GM23338 (cell line): Measurements from ENCODE around the gene STX1A.

Source experiments
- CREB1 ChIP-seq: fragments of 250-450 bp; sonication (Bioruptor Pico); IDR thresholded peaks from 2 replicates; pipeline ENCODE4 v1.5.0; 2020; ENCODE audit warnings: low read depth, mild to moderate bottlenecking, moderate library complexity
- ETS1 ChIP-seq: IDR thresholded peaks from 2 replicates; pipeline ENCODE4 v1.6.1; 2016; ENCODE audit warnings: antibody characterized with exemption
- EZH2 ChIP-seq: fragments of 200-600 bp; sonication (generic); IDR thresholded peaks from one replicate; pipeline ENCODE4 v1.8.0; 2017; ENCODE audit warnings: antibody characterized with exemption, mild to moderate bottlenecking, low read depth; ENCODE audit not compliant: unreplicated experiment
- EZH2phosphoT487 ChIP-seq: fragments of 200-600 bp; sonication (generic); IDR thresholded peaks from one replicate; pipeline ENCODE4 v1.8.1; 2018; ENCODE audit warnings: antibody characterized with exemption; ENCODE audit not compliant: unreplicated experiment
- JUNB ChIP-seq: IDR thresholded peaks from one replicate; pipeline ENCODE4 v1.6.1; 2016; ENCODE audit warnings: antibody characterized with exemption; ENCODE audit not compliant: unreplicated experiment
- NANOG ChIP-seq: IDR thresholded peaks from 2 replicates; pipeline ENCODE4 v1.6.1; 2016; ENCODE audit warnings: antibody characterized with exemption, borderline replicate concordance
- POLR2AphosphoS5 ChIP-seq: IDR thresholded peaks from 2 replicates; pipeline ENCODE4 v1.6.1; 2016; ENCODE audit warnings: antibody characterized with exemption, low read depth
- STAT1 ChIP-seq: IDR thresholded peaks from one replicate; pipeline ENCODE4 v1.6.1; 2016; ENCODE audit warnings: antibody characterized with exemption; ENCODE audit not compliant: unreplicated experiment
- ZNF114 ChIP-seq: fragments of 250-450 bp; sonication (Bioruptor Pico); IDR thresholded peaks from 2 replicates; pipeline ENCODE4 v1.5.0; 2020; ENCODE audit warnings: mild to moderate bottlenecking, moderate library complexity
- ZNF331 ChIP-seq: fragments of 250-450 bp; sonication (Bioruptor Pico); IDR thresholded peaks from 2 replicates; pipeline ENCODE4 v1.5.0; 2020; ENCODE audit warnings: low read depth, mild to moderate bottlenecking, moderate library complexity
- TF ChIP-seq, protein P1 (sequence below), 2 experiments: fragments of 200-600 bp in 1 of 2; sonication (generic) in 1 of 2; conservative IDR thresholded peaks; 2 replicates each; pipeline versions ENCODE4 v1.5.1 to v1.6.1; 2016 to 2017; ENCODE audit warnings: antibody characterized with exemption in 2 of 2, low read depth in 2 of 2, mild to moderate bottlenecking in 2 of 2, moderate library complexity in 1 of 2
- TF ChIP-seq, protein P2 (sequence below): IDR thresholded peaks from one replicate; pipeline ENCODE4 v1.6.1; 2018; ENCODE audit warnings: antibody characterized with exemption; ENCODE audit not compliant: unreplicated experiment
- TF ChIP-seq, protein P3 (sequence below): fragments of 250-450 bp; sonication (Bioruptor Pico); IDR thresholded peaks from 2 replicates; pipeline ENCODE4 v1.5.0; 2020; ENCODE audit warnings: mild to moderate bottlenecking, moderate library complexity

DNA sequence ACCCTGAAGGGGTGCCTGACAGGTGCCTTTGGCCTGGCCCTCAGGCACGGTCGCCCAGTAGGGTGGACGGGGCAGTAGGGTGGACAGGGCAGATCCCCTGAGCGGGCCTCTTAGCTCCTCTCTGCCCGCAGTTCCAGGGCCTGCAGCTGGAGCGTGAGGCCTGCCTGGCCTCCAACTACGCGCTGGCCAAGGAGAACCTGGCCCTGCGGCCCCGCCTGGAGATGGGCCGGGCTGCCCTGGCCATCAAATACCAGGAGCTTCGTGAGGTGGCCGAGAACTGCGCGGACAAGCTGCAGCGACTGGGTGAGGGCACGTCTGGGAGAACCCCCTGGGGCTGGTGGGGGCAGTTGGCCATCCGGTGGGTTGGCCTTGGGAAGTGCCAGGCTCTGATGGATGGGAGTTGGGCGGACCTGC, 50.2 kb downstream of the STX1A start:
- TF ChIP-seq, protein P1, sequence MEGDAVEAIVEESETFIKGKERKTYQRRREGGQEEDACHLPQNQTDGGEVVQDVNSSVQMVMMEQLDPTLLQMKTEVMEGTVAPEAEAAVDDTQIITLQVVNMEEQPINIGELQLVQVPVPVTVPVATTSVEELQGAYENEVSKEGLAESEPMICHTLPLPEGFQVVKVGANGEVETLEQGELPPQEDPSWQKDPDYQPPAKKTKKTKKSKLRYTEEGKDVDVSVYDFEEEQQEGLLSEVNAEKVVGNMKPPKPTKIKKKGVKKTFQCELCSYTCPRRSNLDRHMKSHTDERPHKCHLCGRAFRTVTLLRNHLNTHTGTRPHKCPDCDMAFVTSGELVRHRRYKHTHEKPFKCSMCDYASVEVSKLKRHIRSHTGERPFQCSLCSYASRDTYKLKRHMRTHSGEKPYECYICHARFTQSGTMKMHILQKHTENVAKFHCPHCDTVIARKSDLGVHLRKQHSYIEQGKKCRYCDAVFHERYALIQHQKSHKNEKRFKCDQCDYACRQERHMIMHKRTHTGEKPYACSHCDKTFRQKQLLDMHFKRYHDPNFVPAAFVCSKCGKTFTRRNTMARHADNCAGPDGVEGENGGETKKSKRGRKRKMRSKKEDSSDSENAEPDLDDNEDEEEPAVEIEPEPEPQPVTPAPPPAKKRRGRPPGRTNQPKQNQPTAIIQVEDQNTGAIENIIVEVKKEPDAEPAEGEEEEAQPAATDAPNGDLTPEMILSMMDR (conservative IDR thresholded peaks at IDR 0.05; ENCODE audit: low read depth in 2 of 2), result no peak
- no peak for TF ChIP-seq EZH2
- TF ChIP-seq EZH2phosphoT487, result no peak
- TF ChIP-seq, protein P2, sequence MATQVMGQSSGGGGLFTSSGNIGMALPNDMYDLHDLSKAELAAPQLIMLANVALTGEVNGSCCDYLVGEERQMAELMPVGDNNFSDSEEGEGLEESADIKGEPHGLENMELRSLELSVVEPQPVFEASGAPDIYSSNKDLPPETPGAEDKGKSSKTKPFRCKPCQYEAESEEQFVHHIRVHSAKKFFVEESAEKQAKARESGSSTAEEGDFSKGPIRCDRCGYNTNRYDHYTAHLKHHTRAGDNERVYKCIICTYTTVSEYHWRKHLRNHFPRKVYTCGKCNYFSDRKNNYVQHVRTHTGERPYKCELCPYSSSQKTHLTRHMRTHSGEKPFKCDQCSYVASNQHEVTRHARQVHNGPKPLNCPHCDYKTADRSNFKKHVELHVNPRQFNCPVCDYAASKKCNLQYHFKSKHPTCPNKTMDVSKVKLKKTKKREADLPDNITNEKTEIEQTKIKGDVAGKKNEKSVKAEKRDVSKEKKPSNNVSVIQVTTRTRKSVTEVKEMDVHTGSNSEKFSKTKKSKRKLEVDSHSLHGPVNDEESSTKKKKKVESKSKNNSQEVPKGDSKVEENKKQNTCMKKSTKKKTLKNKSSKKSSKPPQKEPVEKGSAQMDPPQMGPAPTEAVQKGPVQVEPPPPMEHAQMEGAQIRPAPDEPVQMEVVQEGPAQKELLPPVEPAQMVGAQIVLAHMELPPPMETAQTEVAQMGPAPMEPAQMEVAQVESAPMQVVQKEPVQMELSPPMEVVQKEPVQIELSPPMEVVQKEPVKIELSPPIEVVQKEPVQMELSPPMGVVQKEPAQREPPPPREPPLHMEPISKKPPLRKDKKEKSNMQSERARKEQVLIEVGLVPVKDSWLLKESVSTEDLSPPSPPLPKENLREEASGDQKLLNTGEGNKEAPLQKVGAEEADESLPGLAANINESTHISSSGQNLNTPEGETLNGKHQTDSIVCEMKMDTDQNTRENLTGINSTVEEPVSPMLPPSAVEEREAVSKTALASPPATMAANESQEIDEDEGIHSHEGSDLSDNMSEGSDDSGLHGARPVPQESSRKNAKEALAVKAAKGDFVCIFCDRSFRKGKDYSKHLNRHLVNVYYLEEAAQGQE, result no peak
- TF ChIP-seq POLR2AphosphoS5, result no peak
- TF ChIP-seq ETS1, result no peak
- TF ChIP-seq CREB1 (CRISPR knock-in tag), result no peak
- no peak for TF ChIP-seq ZNF114 (CRISPR knock-in tag)
- TF ChIP-seq NANOG, result no peak
- TF ChIP-seq STAT1, result no peak
- no peak for TF ChIP-seq JUNB
- no peak for TF ChIP-seq ZNF331 (CRISPR knock-in tag)
- TF ChIP-seq, protein P3, sequence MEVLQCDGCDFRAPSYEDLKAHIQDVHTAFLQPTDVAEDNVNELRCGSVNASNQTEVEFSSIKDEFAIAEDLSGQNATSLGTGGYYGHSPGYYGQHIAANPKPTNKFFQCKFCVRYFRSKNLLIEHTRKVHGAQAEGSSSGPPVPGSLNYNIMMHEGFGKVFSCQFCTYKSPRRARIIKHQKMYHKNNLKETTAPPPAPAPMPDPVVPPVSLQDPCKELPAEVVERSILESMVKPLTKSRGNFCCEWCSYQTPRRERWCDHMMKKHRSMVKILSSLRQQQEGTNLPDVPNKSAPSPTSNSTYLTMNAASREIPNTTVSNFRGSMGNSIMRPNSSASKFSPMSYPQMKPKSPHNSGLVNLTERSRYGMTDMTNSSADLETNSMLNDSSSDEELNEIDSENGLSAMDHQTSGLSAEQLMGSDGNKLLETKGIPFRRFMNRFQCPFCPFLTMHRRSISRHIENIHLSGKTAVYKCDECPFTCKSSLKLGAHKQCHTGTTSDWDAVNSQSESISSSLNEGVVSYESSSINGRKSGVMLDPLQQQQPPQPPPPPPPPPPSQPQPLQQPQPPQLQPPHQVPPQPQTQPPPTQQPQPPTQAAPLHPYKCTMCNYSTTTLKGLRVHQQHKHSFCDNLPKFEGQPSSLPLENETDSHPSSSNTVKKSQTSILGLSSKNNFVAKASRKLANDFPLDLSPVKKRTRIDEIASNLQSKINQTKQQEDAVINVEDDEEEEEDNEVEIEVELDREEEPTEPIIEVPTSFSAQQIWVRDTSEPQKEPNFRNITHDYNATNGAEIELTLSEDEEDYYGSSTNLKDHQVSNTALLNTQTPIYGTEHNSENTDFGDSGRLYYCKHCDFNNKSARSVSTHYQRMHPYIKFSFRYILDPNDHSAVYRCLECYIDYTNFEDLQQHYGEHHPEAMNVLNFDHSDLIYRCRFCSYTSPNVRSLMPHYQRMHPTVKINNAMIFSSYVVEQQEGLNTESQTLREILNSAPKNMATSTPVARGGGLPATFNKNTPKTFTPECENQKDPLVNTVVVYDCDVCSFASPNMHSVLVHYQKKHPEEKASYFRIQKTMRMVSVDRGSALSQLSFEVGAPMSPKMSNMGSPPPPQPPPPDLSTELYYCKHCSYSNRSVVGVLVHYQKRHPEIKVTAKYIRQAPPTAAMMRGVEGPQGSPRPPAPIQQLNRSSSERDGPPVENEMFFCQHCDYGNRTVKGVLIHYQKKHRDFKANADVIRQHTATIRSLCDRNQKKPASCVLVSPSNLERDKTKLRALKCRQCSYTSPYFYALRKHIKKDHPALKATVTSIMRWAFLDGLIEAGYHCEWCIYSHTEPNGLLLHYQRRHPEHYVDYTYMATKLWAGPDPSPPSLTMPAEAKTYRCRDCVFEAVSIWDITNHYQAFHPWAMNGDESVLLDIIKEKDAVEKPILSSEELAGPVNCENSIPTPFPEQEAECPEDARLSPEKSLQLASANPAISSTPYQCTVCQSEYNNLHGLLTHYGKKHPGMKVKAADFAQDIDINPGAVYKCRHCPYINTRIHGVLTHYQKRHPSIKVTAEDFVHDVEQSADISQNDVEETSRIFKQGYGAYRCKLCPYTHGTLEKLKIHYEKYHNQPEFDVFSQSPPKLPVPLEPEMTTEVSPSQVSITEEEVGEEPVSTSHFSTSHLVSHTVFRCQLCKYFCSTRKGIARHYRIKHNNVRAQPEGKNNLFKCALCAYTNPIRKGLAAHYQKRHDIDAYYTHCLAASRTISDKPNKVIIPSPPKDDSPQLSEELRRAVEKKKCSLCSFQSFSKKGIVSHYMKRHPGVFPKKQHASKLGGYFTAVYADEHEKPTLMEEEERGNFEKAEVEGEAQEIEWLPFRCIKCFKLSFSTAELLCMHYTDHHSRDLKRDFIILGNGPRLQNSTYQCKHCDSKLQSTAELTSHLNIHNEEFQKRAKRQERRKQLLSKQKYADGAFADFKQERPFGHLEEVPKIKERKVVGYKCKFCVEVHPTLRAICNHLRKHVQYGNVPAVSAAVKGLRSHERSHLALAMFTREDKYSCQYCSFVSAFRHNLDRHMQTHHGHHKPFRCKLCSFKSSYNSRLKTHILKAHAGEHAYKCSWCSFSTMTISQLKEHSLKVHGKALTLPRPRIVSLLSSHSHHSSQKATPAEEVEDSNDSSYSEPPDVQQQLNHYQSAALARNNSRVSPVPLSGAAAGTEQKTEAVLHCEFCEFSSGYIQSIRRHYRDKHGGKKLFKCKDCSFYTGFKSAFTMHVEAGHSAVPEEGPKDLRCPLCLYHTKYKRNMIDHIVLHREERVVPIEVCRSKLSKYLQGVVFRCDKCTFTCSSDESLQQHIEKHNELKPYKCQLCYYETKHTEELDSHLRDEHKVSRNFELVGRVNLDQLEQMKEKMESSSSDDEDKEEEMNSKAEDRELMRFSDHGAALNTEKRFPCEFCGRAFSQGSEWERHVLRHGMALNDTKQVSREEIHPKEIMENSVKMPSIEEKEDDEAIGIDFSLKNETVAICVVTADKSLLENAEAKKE (CRISPR knock-in tag), result no peak
